H1 (cell line): ENCODE measurements around the gene TJP2. TPM values are rescaled to one million over a fixed set of nuclear protein-coding genes. Genes with fewer than 3 reads are reported as not detected.

ENCODE experiments used
- NANOG ChIP-seq: IDR thresholded peaks from 2 replicates; pipeline ENCODE4 v1.6.1; 2011; ENCODE audit warnings: low read length, low read depth, mild to moderate bottlenecking, inconsistent platforms; ENCODE audit not compliant: insufficient read depth, poor library complexity, severe bottlenecking
- polyA plus RNA-seq, 7 experiments: library from polyadenylated mRNA; depleted of rRNA in 3 of 7; stranded (reverse) in 5 of 7; unstranded in 2 of 7; fragments of >200 nt in 5 of 7; fragments of 200-250 nt in 2 of 7; gene quantifications; 1 replicate in 5 of 7; 2 replicates in 1 of 7; 4 replicates in 1 of 7; pipeline versions ENCODE4 v1.2.1 to v1.2.3, GENCODE V29; 2011 to 2013; ENCODE audit warnings: missing spikeins in 2 of 7, mixed read lengths in 2 of 7
- total RNA-seq: library from RNA; stranded (reverse); fragmentation: NEBNext Ultra II Directional; extraction: Animal tissue kit (Norgen Biotek cat#: 25700); gene quantifications from 2 replicates; pipeline ENCODE4 v1.2.1, GENCODE V29; 2021

The TJP2 gene
- total and polyA plus RNA-seq, 2 of the 8 experiments (the other 6 are each of a cell fraction or from before 2014, with no cell fraction given), result 54.9 to 137 TPM

- TF ChIP-seq NANOG, result no peak
These were observed 21.6 kb downstream of the TJP2 start (continued) for GRCh38 chr9:69195668-69196067.
